HEK293T (cell line): Measurements from ENCODE around the gene APOL3.

Experiments
- BHLHE40 ChIP-seq: fragments of 450-650 bp; IDR thresholded peaks from 2 replicates; pipeline ENCODE4 v1.6.1; 2016; ENCODE audit warnings: mild to moderate bottlenecking, moderate library complexity, borderline replicate concordance
- FOXK2 ChIP-seq: fragments of 450-650 bp; IDR thresholded peaks from 2 replicates; pipeline ENCODE4 v1.6.1; 2016; ENCODE audit warnings: mild to moderate bottlenecking
- L3MBTL2 ChIP-seq: fragments of 450-650 bp; conservative IDR thresholded peaks from 2 replicates; pipeline ENCODE4 v1.6.1; 2016; ENCODE audit warnings: mild to moderate bottlenecking
- LEF1 ChIP-seq: fragments of 450-650 bp; IDR thresholded peaks from 2 replicates; pipeline ENCODE4 v1.6.1; 2017; ENCODE audit warnings: mild to moderate bottlenecking, borderline replicate concordance
- NFRKB ChIP-seq: fragments of 450-650 bp; IDR thresholded peaks from 2 replicates; pipeline ENCODE4 v1.6.1; 2016; ENCODE audit warnings: mild to moderate bottlenecking, moderate library complexity
- SP1 ChIP-seq: fragments of 450-650 bp; IDR thresholded peaks from 2 replicates; pipeline ENCODE4 v1.6.1; 2017

DNA sequence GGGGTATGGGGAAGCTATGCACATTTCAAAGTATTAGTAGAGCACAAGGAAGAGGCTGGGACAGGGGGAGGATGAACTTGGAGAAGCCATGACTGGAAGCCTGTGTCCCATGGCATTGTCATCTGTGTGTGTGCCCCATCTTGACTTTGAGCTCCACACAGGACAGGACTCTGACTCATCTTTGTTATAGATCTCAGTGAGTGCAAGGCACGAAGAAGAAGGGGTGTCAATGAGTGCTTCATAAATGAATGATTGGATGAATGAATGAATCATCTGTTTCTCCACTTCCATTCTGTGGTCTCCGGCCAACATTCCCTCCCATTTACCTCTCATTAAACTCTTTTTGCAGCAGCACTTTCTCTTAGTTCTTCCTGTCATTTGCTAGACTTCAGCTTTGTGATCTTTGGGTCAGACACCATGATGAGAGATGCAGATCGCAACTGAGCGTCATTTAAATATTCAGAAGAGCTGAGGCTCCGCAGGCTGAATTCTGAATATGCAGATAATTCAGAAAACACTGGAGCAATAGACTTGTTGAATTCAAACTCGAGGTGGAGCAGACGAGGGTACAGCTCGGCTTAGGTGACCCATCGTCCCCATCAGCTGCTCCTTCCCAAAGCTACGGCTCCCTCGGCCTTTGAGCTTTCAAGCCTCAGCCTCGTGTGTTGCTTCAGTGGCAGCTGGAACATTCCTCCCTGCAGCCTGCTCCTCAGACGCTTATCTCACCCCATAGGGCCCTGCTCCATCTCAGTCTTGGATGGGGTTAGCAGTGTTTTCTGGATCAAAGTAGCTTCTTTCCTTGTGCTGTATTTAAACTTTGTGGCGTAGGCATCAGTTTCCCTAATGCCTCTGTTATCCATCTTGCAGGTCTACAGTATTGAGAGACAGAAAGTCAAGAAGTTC is 30.8 kb downstream of the APOL3 start:
- no peak for TF ChIP-seq BHLHE40
- TF ChIP-seq L3MBTL2 = no peak
- no peak for TF ChIP-seq FOXK2
- TF ChIP-seq NFRKB = no peak
- no peak for TF ChIP-seq SP1
- no peak for TF ChIP-seq LEF1
